Loucy (cell line): Measurements from ENCODE around the gene KCNH2.

Source experiments
- H2AFZ ChIP-seq: fragments of 200-600 bp; sonication (generic); 2 replicates; pipeline ENCODE4 v1.6.0; 2016; ENCODE audit warnings: antibody characterized with exemption, mild to moderate bottlenecking, low read length, moderate library complexity
- H3F3A ChIP-seq: fragments of 200-600 bp; 2 replicates; pipeline ENCODE4 v1.6.0; 2016; ENCODE audit warnings: antibody characterized with exemption, low read depth, mild to moderate bottlenecking
- H3K27me3 ChIP-seq: fragments of 200-600 bp; sonication (generic); 2 replicates; pipeline ENCODE4 v1.6.1; 2014; ENCODE audit warnings: low read length, mild to moderate bottlenecking; ENCODE audit not compliant: insufficient read depth, poor library complexity, severe bottlenecking
- H3K36me3 ChIP-seq: fragments of 200-600 bp; sonication (generic); 2 replicates; pipeline ENCODE4 v1.6.1; 2016; ENCODE audit warnings: low read length; ENCODE audit not compliant: insufficient read depth
- H3K4me1 ChIP-seq: fragments of 200-600 bp; sonication (generic); 2 replicates; pipeline ENCODE4 v1.5.1; 2014; ENCODE audit warnings: low read length, mild to moderate bottlenecking; ENCODE audit not compliant: insufficient read depth, poor library complexity, severe bottlenecking
- H3K4me2 ChIP-seq: fragments of 200-600 bp; sonication (generic); 2 replicates; pipeline ENCODE4 v1.6.0; 2014; ENCODE audit warnings: antibody characterized with exemption, low read length, low read depth, mild to moderate bottlenecking; ENCODE audit not compliant: poor library complexity, severe bottlenecking
- H3K4me3 ChIP-seq: fragments of 200-600 bp; sonication (generic); 2 replicates; pipeline ENCODE4 v1.5.1; 2014; ENCODE audit warnings: low read length, mild to moderate bottlenecking, mixed read lengths; ENCODE audit not compliant: poor library complexity, severe bottlenecking
- H3K79me2 ChIP-seq: fragments of 200-600 bp; sonication (generic); 2 replicates; pipeline ENCODE4 v1.6.1; 2014; ENCODE audit warnings: low read length; ENCODE audit not compliant: insufficient read depth
- H3K9ac ChIP-seq: fragments of 200-600 bp; sonication (generic); 2 replicates; pipeline ENCODE4 v1.6.0; 2014; ENCODE audit warnings: mild to moderate bottlenecking, low read depth, low read length, moderate library complexity; ENCODE audit not compliant: poor library complexity, severe bottlenecking
- H3K9me2 ChIP-seq: fragments of 200-600 bp; sonication (generic); replicated peaks from 2 replicates; pipeline ENCODE4 v1.6.1; 2016; ENCODE audit warnings: low read depth, low read length, mixed read lengths
- H3K9me3 ChIP-seq: fragments of 200-600 bp; sonication (generic); 2 replicates; pipeline ENCODE4 v1.6.1; 2014; ENCODE audit warnings: mild to moderate bottlenecking, antibody characterized with exemption, low read length, low read depth; ENCODE audit not compliant: insufficient read depth
- H4K20me1 ChIP-seq: fragments of 200-600 bp; sonication (generic); 2 replicates; pipeline ENCODE4 v1.6.0; 2014; ENCODE audit warnings: antibody characterized with exemption, low read length, mild to moderate bottlenecking; ENCODE audit not compliant: insufficient read depth, poor library complexity, severe bottlenecking
- CTCF ChIP-seq: fragments of 200-600 bp; sonication (generic); conservative IDR thresholded peaks from 2 replicates; pipeline ENCODE4 v1.5.1; 2014; ENCODE audit warnings: mild to moderate bottlenecking, antibody characterized with exemption, low read length
- EZH2phosphoT487 ChIP-seq: fragments of 200-600 bp; IDR thresholded peaks from 2 replicates; pipeline ENCODE4 v1.6.1; 2018; ENCODE audit warnings: antibody characterized with exemption, mild to moderate bottlenecking, moderate library complexity, borderline replicate concordance

The KCNH2 gene

DNA sequence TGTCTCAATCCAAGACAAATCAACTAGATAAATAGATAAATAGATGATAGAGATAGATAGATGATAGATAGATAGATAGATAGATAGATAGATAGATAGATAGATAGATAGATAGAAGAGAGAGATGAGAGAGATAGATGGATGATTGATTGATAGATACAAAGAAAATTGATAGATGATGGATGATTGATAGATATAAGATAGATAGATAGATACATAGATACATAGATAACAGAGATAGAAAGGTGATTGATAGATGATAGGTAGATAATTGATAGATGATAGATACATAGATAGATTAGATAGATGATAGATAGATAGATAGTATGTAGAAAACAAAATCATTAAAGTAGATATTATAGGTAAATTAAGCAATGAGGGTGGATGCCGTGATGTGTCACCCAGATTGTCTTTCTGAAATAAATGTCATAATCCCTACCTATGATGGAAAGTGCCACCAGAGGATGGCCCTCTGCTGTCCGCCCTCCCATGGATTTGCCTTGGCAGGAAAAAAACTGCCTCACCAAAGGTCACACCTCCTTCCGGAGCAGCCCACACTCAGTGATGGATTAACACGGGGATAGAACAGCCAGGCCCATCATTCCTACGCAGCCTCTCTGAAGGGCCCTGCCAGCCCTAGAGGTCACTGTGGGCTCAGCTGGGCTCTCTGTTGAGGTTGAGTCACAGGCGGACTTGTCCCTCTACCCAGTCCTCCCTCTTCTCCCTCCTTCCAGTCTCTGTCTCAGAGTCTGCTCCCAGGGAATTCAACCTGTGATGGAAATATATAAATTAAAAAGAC, 50.8 kb downstream of the KCNH2 start:
- no peaks in the 10 kb centered on the region for H3K27me3 ChIP-seq

GRCh38 chr7:150926066-150926465, 52.1 kb downstream of the KCNH2 start:
- no peak for TF ChIP-seq EZH2phosphoT487
- TF ChIP-seq CTCF: no peak
- no peaks in the 10 kb centered on the region for H3K36me3 ChIP-seq
- H4K20me1 ChIP-seq: no peaks in the 10 kb centered on the region
- no peak overlapping the region for H3K4me3 ChIP-seq
- H3K9me2 ChIP-seq: no peaks in the 10 kb centered on the region
- H3K9ac ChIP-seq: no peak overlapping the region
- H3K9me3 ChIP-seq: no peaks in the 10 kb centered on the region
- H3K27me3 ChIP-seq: no peaks in the 10 kb centered on the region
- H3K4me1 ChIP-seq: peaks cover 22% of the 10 kb centered on the region
- no peaks in the 10 kb centered on the region for H3K79me2 ChIP-seq
- no peak overlapping the region for H2AFZ ChIP-seq
- H3F3A ChIP-seq: 0 out of 2 replicates have a peak, but pooled peaks cover 4% of the 10 kb centered on the region
- H3K4me2 ChIP-seq: no peak overlapping the region

More for the DNA sequence above, 50.8 kb downstream of the KCNH2 start:
- Histone ChIP-seq H3K9me3 (no peaks in the 10 kb centered on the region), H3K4me2 (no peak overlapping the region), H2AFZ (no peak overlapping the region), H3K79me2 (no peaks in the 10 kb centered on the region), H3K4me1 (peaks cover 32% of the 10 kb centered on the region), H3F3A (0 out of 2 replicates have a peak, but pooled peaks cover 4% of the 10 kb centered on the region), H3K9me2 (no peaks in the 10 kb centered on the region), H3K36me3 (no peaks in the 10 kb centered on the region), H4K20me1 (no peaks in the 10 kb centered on the region), H3K4me3 (no peak overlapping the region), H3K9ac (no peak overlapping the region)
- TF ChIP-seq CTCF (no peak), EZH2phosphoT487 (no peak)

- no peak for TF ChIP-seq EZH2phosphoT487
- no peak for TF ChIP-seq CTCF
- Histone ChIP-seq H3K9me2 (no peaks in the 10 kb centered on the region), H3K36me3 (no peaks in the 10 kb centered on the region), H4K20me1 (no peaks in the 10 kb centered on the region), H3K4me1 (peaks cover 14% of the 10 kb centered on the region), H3K9me3 (no peaks in the 10 kb centered on the region), H3F3A (no peaks in the 10 kb centered on the region), H3K27me3 (no peaks in the 10 kb centered on the region), H3K9ac (no peak overlapping the region), H3K79me2 (no peaks in the 10 kb centered on the region), H3K4me3 (no peak overlapping the region), H3K4me2 (no peak overlapping the region), H2AFZ (no peak overlapping the region)
Observed at GRCh38 chr7:150924369-150924781, 53.7 kb downstream of the KCNH2 start.
